Tongue (tissue), 2 donors: Measurements from ENCODE around the gene TADA2A. TPM values are rescaled to one million over a fixed set of nuclear protein-coding genes. Genes with fewer than 3 reads are reported as not detected.

Experiments used
- DNase-seq: peaks from one replicate; pipeline ENCODE4 v3.0.0-alpha.2; 2015
- total RNA-seq: library from RNA; depleted of rRNA; stranded (reverse); fragments of >200 nt; gene quantifications from one replicate; pipeline ENCODE4 v1.2.3, GENCODE V29; 2014

Gene TADA2A
- total RNA-seq, 1 donor from 2014 or later: 23.4 TPM

DNA sequence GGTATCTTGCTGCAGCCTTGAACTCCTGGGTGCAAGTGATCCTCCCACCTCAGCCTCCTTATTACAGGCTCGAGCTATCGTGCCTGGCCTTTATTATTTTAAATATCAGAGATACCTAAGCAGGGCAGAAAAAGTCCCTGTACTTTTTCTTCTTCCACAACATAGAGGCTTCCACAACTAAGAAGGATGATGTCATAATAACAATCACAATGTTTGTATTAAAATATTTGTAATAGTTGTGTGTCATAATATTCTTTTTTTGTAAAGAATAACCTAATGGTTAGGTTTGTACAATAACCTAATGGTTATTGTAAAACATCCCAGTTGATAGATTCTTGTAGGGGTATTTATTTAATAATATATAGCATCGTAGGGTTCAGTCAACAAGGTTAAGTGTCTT is 56.4 kb downstream of the TADA2A start:
- DNase-seq: no peak

- no peak for DNase-seq
Measured at GRCh38 chr17:37465069-37465616, 58.5 kb downstream of the TADA2A start.

DNA sequence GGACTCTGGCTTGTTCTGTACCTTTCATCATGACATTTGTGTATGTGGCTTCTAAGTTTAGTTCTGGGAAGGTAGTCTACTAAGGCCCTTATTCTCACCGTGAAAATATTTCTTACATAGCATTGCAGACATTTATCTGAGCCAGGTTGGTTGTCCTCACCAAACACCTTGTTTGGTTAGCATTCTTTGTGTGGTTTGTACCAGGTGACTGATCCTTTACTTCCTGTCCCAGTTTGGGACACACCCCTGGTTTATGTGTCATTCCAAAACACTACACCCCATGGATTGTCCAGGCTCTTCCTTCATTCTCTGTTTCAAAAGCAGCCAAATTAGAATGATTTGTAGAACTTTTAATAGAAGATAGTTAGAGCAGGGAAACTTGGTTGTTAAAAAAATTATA is 59.8 kb downstream of the TADA2A start:
- DNase-seq: no peak

- DNase-seq: no peak
Measured at GRCh38 chr17:37470181-37470580, 63.5 kb downstream of the TADA2A start.

GRCh38 chr17:37475731-37476420 is 69.2 kb downstream of the TADA2A start:
- DNase-seq: no peak

GRCh38 chr17:37476431-37477120 is 69.9 kb downstream of the TADA2A start:
- peak; percentile 57 for DNase-seq

- no peak for DNase-seq
Measured at GRCh38 chr17:37478187-37478586, 71.5 kb downstream of the TADA2A start.

DNA sequence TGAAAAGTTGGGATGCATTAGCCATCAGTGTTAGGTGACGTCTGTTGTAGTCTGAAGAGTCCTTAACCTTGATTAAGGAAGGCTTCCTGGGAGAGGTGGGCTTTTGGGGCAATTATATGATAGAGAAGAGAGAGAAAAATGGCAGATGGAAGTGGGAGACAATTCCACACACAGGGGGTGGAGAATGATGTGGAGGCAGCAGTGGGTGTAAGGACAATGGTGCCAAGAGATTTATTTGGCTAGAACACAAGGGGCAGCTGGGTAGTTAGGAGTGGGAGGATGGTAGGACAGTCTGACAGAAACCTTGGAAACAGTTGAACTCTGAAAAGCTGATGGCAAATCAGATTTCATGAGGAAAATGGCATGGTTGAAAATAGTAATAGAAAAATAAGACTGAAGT is 72.3 kb downstream of the TADA2A start:
- no peak for DNase-seq

GRCh38 chr17:37480427-37480826 is 73.7 kb downstream of the TADA2A start:
- DNase-seq: no peak

- DNase-seq: no peak
Measured at GRCh38 chr17:37481001-37481665, 74.4 kb downstream of the TADA2A start.

DNA sequence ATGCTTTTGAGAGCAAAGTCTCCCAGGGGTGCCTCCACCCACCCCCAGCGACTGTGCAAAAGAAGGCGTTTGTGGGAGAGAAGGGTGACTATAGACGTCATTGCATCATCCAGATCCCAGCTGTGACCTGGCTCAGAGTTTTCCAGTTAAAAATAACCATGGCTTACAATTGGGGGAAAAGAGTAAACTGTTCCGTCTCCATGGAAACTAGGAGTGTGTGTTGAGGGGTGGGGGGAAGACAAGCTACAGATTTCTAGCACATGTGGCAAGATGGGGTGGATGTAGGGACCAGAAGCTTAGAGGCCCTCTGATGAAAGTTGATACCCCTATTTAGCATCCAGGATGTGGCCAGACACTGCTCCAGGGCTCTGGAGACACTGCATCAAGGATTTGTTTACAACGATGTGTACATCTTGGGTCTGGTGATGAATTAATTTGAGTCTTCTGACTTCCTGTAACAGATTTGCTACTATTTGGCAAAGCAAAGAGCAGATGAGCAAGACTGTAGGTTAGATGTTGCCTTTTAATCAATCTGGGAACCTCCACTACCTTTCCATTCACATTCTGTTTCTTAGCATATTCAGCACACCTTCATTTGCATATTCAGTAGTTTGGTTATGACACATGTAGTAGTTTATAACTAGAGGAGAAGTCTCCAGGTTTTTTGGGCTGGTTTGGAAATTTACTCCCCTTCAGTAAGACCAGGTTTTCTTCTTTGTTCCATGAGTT is 76.8 kb downstream of the TADA2A start:
- DNase-seq: peak; percentile 85

- no peak for DNase-seq
Measured at GRCh38 chr17:37485938-37486570, 79.4 kb downstream of the TADA2A start.

- DNase-seq: peak; percentile 86
Measured at GRCh38 chr17:37488009-37488604, 81.4 kb downstream of the TADA2A start.

- DNase-seq: peak; percentile 62
Measured at GRCh38 chr17:37488607-37489196, 82.0 kb downstream of the TADA2A start.

- peak; percentile 94 for DNase-seq
Measured at GRCh38 chr17:37489197-37490001, 82.7 kb downstream of the TADA2A start, which contains the start of gene DUSP14. Gene DUSP14 (plus strand): TSS chr17:37489891. CDS start chr17:37512273, 22,382 bp downstream.

- DNase-seq: peak; percentile 80
Measured at GRCh38 chr17:37490022-37490587, 83.4 kb downstream of the TADA2A start.

DNA sequence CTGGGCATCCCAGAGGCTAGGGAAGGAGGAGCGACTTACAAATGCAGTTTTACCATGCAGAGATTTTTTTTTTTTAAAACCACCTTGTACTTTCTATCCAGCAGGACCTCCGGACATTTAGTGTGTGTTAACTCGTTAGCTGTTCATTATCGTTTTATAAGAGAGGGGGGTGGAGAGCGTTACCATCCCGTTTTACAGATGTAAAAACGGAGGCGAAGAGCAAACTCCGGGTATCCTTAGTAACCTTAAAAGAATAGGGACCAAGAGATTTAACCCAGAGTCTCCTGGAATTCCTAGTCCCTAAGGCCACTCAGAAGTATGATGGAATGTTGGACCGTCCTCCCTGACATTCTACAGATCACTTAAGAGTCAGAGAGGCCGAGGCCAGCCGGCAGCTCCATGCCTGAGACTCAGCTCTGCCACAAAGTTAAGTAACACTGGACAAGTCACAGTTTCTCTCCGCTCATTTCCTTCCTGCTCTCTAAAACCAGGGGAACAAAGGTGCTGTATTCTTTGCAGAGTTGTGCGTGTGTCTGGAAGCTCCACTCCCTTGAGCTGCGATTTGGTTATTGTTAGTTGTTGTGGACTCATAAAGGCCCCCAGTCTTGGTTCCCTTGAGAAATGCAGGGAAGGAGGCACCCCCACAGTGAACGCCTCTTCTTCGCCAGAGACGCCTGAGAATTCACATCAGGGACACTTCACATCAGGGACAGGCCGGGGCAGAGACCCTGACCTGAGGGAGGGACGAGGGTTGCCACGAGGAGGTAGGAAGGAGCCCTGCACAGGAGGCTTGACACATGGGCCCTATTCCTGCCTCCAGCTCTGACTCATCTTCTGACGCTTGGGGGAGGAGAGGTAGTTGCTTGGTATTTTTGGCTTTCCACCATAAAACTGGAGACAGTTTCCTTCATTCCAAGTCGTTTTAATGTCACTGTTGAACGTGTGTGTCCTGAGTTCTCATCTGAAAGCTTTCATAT is 84.2 kb downstream of the TADA2A start:
- DNase-seq: peak; percentile 48

DNA sequence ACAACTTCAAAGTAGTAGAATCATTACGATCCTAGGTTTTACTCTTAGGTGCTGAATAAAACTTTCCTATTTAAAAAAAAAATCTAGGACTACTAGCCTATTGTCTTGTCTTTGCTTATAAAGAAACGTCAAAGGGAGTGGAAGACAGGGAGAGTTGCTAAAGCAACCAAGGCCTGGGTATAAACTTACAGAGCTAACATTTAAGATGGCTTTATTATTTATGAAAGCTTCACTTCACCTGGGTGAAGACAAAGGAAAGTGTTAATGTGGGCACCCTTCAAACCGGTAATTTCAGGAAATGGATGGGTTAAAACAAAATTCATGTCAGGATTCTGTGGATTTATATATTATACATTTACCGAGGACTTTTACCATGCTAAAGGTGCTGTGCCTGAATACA is 85.5 kb downstream of the TADA2A start:
- no peak for DNase-seq
